Measurements from ENCODE around the gene RBCK1. TPM values are rescaled to one million over a fixed set of nuclear protein-coding genes. Genes with fewer than 3 reads are reported as not detected.

Gene RBCK1
- total and polyA plus RNA-seq, 2 experiments from 2014 or later, result 72.3 to 129 TPM

DNA sequence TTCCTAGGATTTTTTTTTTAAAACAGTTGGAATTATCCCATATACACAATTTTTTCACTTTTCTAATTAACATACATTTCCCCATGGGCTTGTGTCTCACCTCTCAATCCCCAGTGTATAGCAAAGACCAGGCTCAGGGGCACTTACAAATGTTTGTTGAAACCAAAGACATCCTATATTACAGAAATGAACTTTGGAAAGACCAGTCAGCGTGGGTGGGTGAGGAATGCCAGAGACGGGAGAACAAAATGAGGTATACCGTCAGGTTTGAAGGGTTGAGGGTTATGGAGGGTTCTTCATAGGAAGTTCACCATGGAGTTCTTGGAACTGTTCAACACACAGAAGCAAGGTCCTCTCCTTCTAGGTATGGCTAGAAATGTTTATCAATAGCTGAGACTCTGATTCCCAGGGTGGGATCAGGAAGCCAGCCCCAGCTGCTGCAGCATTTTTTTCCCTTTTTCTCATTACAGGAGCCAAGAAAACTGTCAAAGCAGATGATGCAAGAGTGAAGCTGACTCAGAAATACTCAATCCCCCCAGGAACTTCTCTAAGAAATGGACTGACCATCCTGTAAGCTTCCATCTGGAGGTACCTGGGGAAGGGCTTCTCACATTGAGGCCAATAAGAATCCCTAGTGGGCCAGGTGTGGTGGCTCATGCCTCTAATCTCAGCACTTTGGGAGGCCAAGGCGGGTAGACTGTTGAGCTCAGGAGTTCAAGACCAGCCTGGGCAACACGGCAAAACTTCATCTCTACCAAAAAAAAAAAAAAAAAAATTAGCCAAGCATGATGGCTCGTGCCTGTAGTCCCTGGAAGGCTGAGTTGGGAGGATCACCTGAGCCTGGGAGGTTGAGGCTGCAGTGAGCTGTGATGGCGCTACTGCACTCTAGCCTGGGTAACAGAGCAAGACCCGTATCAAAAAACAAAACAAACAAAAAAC is 70.2 kb downstream of the RBCK1 start:
- in situ Hi-C loops (cut with MboI), result loop anchor here (5.0 kb wide), 1 partner anchor 126 kb away; no protein-coding TSS in a partner anchor
- Histone ChIP-seq H3F3A (ENCODE audit: insufficient read depth) (peaks cover 44% of the 10 kb centered on the region), H3K4me1 (ENCODE audit: insufficient read depth) (peaks cover 17% of the 10 kb centered on the region), H3K36me3 (ENCODE audit: low read depth) (peaks cover 30% of the 10 kb centered on the region), H3K27ac (peak overlapping the region; percentile 48), H3K79me2 (ENCODE audit: insufficient read depth) (no peaks in the 10 kb centered on the region), H3K27me3 (replicated peaks; ENCODE audit: insufficient read depth) (no peaks in the 10 kb centered on the region), H3K9me2 (ENCODE audit: insufficient read depth) (no peaks in the 10 kb centered on the region), H2AFZ (no peak overlapping the region), H4K20me1 (ENCODE audit: insufficient read depth) (no peaks in the 10 kb centered on the region), H3K9me3 (ENCODE audit: low read depth) (no peaks in the 10 kb centered on the region), H3K9ac (peak overlapping the region; percentile 42; the same call in 1 of the 2 replicates), H3K4me3 (no peak overlapping the region), H3K4me2 (ENCODE audit: unreplicated experiment) (no peak overlapping the region)
- peak; percentile 63 for DNase-seq
- TF ChIP-seq EZH2phosphoT487 (IDR thresholded peaks at IDR 0.05; ENCODE audit: insufficient read depth, low read depth) (no peak), EZH2 (IDR thresholded peaks at IDR 0.05; ENCODE audit: insufficient read depth, poor library complexity, severe bottlenecking) (no peak)
- 77% methylated on average over 8 of the region's 8 CpGs for WGBS, 2 experiments (ENCODE audit: low coverage in 1 of 2, low lambda C conversion rate in 2 of 2, missing lambda C conversion rate in 2 of 2)

DNA sequence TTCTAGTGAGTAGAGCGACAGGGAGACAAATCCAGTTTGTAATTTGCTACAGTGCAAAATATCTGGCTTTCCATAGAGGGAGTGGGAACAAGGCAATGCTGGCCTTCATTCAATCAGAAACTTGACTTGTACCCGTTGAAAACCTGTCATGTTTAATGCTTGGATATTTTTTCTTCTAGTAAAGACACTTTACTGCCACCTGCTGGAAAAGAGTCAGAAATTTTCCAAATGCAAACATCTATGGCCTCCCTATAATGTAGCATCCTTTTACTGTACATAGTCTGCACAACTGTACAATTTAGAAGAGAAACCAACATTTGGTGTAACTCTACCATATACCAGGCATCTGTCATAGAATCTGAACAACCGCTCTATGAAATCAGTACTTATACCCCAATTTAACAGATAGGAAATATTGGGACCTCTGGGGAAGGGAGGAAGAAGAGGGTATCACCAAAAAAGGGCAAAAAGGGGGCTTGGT is 70.9 kb downstream of the RBCK1 start:
- TF ChIP-seq EZH2phosphoT487 (IDR thresholded peaks at IDR 0.05; ENCODE audit: insufficient read depth, low read depth), result no peak
- TF ChIP-seq EZH2 (IDR thresholded peaks at IDR 0.05; ENCODE audit: insufficient read depth, poor library complexity, severe bottlenecking), result no peak
- peak; percentile 74 for DNase-seq
- Histone ChIP-seq H3K79me2 (ENCODE audit: insufficient read depth) (no peaks in the 10 kb centered on the region), H2AFZ (no peak overlapping the region), H3K9me3 (ENCODE audit: low read depth) (no peaks in the 10 kb centered on the region), H3K27ac (peak overlapping the region; percentile 48), H3F3A (ENCODE audit: insufficient read depth) (peaks cover 44% of the 10 kb centered on the region), H3K4me3 (no peak overlapping the region), H3K4me2 (ENCODE audit: unreplicated experiment) (no peak overlapping the region), H3K9ac (0 out of 2 replicates have a peak overlapping the region, but pooled peaks have one; percentile 42), H4K20me1 (ENCODE audit: insufficient read depth) (no peaks in the 10 kb centered on the region), H3K36me3 (ENCODE audit: low read depth) (peaks cover 36% of the 10 kb centered on the region), H3K4me1 (ENCODE audit: insufficient read depth) (peaks cover 17% of the 10 kb centered on the region), H3K27me3 (replicated peaks; ENCODE audit: insufficient read depth) (no peaks in the 10 kb centered on the region), H3K9me2 (ENCODE audit: insufficient read depth) (no peaks in the 10 kb centered on the region)
- 59 to 63% methylated on average over 3 of the region's 3 CpGs for WGBS, 2 experiments (ENCODE audit: low coverage in 1 of 2, low lambda C conversion rate in 2 of 2, missing lambda C conversion rate in 2 of 2)
- in situ Hi-C loops (cut with MboI), result loop anchor here (5.0 kb wide), 1 partner anchor 127 kb away; no protein-coding TSS in a partner anchor

- H3K9me3 ChIP-seq (ENCODE audit: low read depth), result no peaks in the 10 kb centered on the region
- no peaks in the 10 kb centered on the region for H3K27me3 ChIP-seq (replicated peaks; ENCODE audit: insufficient read depth)
- no peak overlapping the region for H3K27ac ChIP-seq
- H3K4me3 ChIP-seq, result no peak overlapping the region
- H3K9me2 ChIP-seq (ENCODE audit: insufficient read depth), result no peaks in the 10 kb centered on the region
- WGBS, 2 experiments (ENCODE audit: low coverage in 1 of 2, low lambda C conversion rate in 2 of 2, missing lambda C conversion rate in 2 of 2), result 60 to 77% methylated on average over 2 of the region's 2 CpGs
- H3K79me2 ChIP-seq (ENCODE audit: insufficient read depth), result no peaks in the 10 kb centered on the region
- no peak for DNase-seq
- H3F3A ChIP-seq (ENCODE audit: insufficient read depth), result peaks cover 44% of the 10 kb centered on the region
- peaks cover 41% of the 10 kb centered on the region for H3K36me3 ChIP-seq (ENCODE audit: low read depth)
- H2AFZ ChIP-seq, result no peak overlapping the region
- in situ Hi-C loops (cut with MboI), result loop anchor here (5.0 kb wide), 1 partner anchor 127 kb away; no protein-coding TSS in a partner anchor
- H3K9ac ChIP-seq, result no peak overlapping the region
- TF ChIP-seq EZH2 (IDR thresholded peaks at IDR 0.05; ENCODE audit: insufficient read depth, poor library complexity, severe bottlenecking), result no peak
- no peak for TF ChIP-seq EZH2phosphoT487 (IDR thresholded peaks at IDR 0.05; ENCODE audit: insufficient read depth, low read depth)
- H4K20me1 ChIP-seq (ENCODE audit: insufficient read depth), result no peaks in the 10 kb centered on the region
- H3K4me2 ChIP-seq (ENCODE audit: unreplicated experiment), result no peak overlapping the region
- peaks cover 17% of the 10 kb centered on the region for H3K4me1 ChIP-seq (ENCODE audit: insufficient read depth)
Observed at GRCh38 chr20:479487-479886, 71.4 kb downstream of the RBCK1 start.

DNA sequence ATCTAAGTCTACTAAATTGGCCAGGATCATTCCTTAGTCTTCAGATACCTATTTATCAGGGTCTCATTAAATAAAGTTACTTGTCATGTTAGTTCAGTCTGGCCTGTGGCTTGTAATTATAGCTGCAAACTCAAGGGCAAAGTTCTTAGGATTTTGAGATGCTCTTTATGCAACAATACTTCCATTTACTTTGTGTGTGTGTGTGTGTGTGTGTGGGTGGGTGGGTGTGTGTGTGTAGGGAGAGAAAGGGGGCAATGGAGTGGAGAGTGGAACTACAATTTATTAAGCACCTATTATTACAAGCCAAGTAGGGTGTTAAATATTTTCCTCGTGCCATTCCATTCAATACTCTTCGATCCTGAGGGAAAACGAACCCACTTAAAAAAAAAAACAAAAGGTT is 71.9 kb downstream of the RBCK1 start:
- 45 to 46% methylated on average over 3 of the region's 3 CpGs for WGBS, 2 experiments (ENCODE audit: low coverage in 1 of 2, low lambda C conversion rate in 2 of 2, missing lambda C conversion rate in 2 of 2)
- H2AFZ ChIP-seq, result no peak overlapping the region
- in situ Hi-C loops (cut with MboI), result no loop called here

More for the DNA sequence above, 71.9 kb downstream of the RBCK1 start:
- no peaks in the 10 kb centered on the region for H4K20me1 ChIP-seq (ENCODE audit: insufficient read depth)
- H3K9me2 ChIP-seq (ENCODE audit: insufficient read depth), result no peaks in the 10 kb centered on the region
- H3K9me3 ChIP-seq (ENCODE audit: low read depth), result no peaks in the 10 kb centered on the region
- H3K9ac ChIP-seq, result no peak overlapping the region
- DNase-seq, result no peak
- H3K79me2 ChIP-seq (ENCODE audit: insufficient read depth), result no peaks in the 10 kb centered on the region
- no peak overlapping the region for H3K27ac ChIP-seq
- peaks cover 44% of the 10 kb centered on the region for H3K36me3 ChIP-seq (ENCODE audit: low read depth)
- H3K4me3 ChIP-seq, result no peak overlapping the region
- no peak overlapping the region for H3K4me2 ChIP-seq (ENCODE audit: unreplicated experiment)
- H3F3A ChIP-seq (ENCODE audit: insufficient read depth), result peaks cover 44% of the 10 kb centered on the region
- TF ChIP-seq EZH2 (IDR thresholded peaks at IDR 0.05; ENCODE audit: insufficient read depth, poor library complexity, severe bottlenecking), result no peak
- TF ChIP-seq EZH2phosphoT487 (IDR thresholded peaks at IDR 0.05; ENCODE audit: insufficient read depth, low read depth), result no peak
- H3K4me1 ChIP-seq (ENCODE audit: insufficient read depth), result peaks cover 17% of the 10 kb centered on the region
- H3K27me3 ChIP-seq (replicated peaks; ENCODE audit: insufficient read depth), result no peaks in the 10 kb centered on the region

All from GM23248 (cell line).